Measurements from ENCODE around the gene DUSP6.

DUSP6 gene

DNA sequence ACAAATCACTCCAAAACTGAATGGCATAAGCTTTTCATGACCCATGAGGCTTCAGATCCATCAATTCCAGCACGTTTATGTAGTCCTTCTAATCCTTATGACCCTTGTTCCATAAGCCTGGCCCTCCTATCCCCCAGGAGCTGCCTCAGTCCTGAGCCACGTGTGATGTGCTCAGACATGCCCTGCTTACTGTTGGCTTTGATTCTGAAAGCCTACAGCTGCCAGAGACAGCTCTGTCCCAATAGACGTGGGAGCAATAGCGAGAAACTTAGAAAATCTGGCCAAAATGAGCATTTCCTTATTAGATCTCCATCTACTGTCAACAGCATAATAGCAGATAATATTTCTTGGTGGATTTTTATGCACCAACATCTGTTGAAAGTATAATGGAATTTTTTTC lies 33.2 kb downstream of the DUSP6 start:
- whole genome bisulfite sequencing (ENCODE audit: extremely low coverage, insufficient coverage, insufficient read length) = no CpG with 5 or more reads among the region's 4 CpGs
- Histone ChIP-seq H3K4me2 (ENCODE audit: low read length) (no peak overlapping the region), H3K14ac (ENCODE audit: low read length) (peak overlapping the region; percentile 1), H2BK120ac (ENCODE audit: insufficient read depth, low read length, poor library complexity) (no peak overlapping the region), H3K79me2 (ENCODE audit: control insufficient read depth, insufficient read depth, low read length, poor library complexity) (peaks cover 2% of the 10 kb centered on the region), H3K18ac (ENCODE audit: low read length) (no peak overlapping the region), H4K91ac (ENCODE audit: low read depth, low read length) (no peak overlapping the region), H3K4me1 (ENCODE audit: control insufficient read depth in 1 of 2, insufficient read depth in 2 of 2, low read length in 2 of 2) (peaks cover 8 to 9% of the 10 kb centered on the region in 2 experiments), H3K4ac (ENCODE audit: low read depth, low read length) (no peak overlapping the region), H3K9ac (ENCODE audit: low read length) (no peak overlapping the region), H4K8ac (ENCODE audit: low read depth, low read length) (no peak overlapping the region), H2AFZ (ENCODE audit: insufficient read depth, low read length, poor library complexity) (no peak overlapping the region), H3K27me3 (ENCODE audit: insufficient read depth, low read length) (no peaks in the 10 kb centered on the region), H2BK5ac (ENCODE audit: low read depth, low read length, poor library complexity) (no peak overlapping the region), H2AK5ac (ENCODE audit: low read length) (no peak overlapping the region), H2BK12ac (ENCODE audit: low read length) (no peak overlapping the region), H3K4me3 (ENCODE audit: low read depth, low read length) (no peak overlapping the region), H3K27ac (ENCODE audit: low read depth, low read length) (no peak overlapping the region), H4K12ac (ENCODE audit: low read depth, low read length) (no peak overlapping the region), H3K9me3 (ENCODE audit: insufficient read depth, low read depth, low read length) (no peaks in the 10 kb centered on the region), H3K79me1 (ENCODE audit: low read length) (peaks cover 8% of the 10 kb centered on the region), H3K23ac (ENCODE audit: low read length) (no peak overlapping the region), H3K36me3 (ENCODE audit: control insufficient read depth in 1 of 2, insufficient read depth in 2 of 2, low read length in 2 of 2) (no peaks in the 10 kb centered on the region)
- no peak for DNase-seq

DNA sequence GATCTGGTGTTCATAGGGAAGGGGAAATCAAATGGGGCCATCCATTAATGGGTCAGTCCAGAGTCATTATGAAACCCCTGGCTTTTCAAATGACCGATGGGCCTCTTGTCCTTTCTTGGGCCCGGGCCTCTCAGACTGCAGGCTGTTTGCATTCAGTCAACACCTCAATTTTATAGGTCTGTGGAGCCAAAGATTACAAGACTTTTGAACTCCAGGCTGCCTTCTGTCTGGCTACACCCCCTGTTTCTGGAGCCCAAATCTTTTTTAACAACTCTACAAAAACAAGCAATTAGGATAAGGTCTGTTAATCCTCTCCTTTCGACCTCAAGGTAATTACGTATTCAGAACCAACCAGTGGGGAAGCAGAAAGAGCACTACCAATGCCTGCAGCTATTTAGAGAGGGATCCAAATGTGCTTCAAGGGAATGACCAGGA lies 35.6 kb downstream of the DUSP6 start:
- Histone ChIP-seq H3K4me2 (ENCODE audit: low read length) (no peak overlapping the region), H3K18ac (ENCODE audit: low read length) (no peak overlapping the region), H3K9me3 (ENCODE audit: insufficient read depth, low read depth, low read length) (no peaks in the 10 kb centered on the region), H3K36me3 (ENCODE audit: control insufficient read depth in 1 of 2, insufficient read depth in 2 of 2, low read length in 2 of 2) (no peaks in the 10 kb centered on the region), H3K9ac (ENCODE audit: low read length) (no peak overlapping the region), H3K27me3 (ENCODE audit: insufficient read depth, low read length) (no peaks in the 10 kb centered on the region), H3K79me1 (ENCODE audit: low read length) (peaks cover 4% of the 10 kb centered on the region), H3K14ac (ENCODE audit: low read length) (no peak overlapping the region), H2AFZ (ENCODE audit: insufficient read depth, low read length, poor library complexity) (no peak overlapping the region), H2BK5ac (ENCODE audit: low read depth, low read length, poor library complexity) (no peak overlapping the region), H3K23ac (ENCODE audit: low read length) (no peak overlapping the region), H2AK5ac (ENCODE audit: low read length) (no peak overlapping the region), H4K91ac (ENCODE audit: low read depth, low read length) (no peak overlapping the region), H3K27ac (ENCODE audit: low read depth, low read length) (peak overlapping the region; percentile 71), H4K12ac (ENCODE audit: low read depth, low read length) (no peak overlapping the region), H3K4me1 (ENCODE audit: control insufficient read depth in 1 of 2, insufficient read depth in 2 of 2, low read length in 2 of 2) (peaks cover 2 to 3% of the 10 kb centered on the region in 2 experiments), H3K4me3 (ENCODE audit: low read depth, low read length) (no peak overlapping the region), H4K8ac (ENCODE audit: low read depth, low read length) (no peak overlapping the region), H3K4ac (ENCODE audit: low read depth, low read length) (no peak overlapping the region), H3K79me2 (ENCODE audit: control insufficient read depth, insufficient read depth, low read length, poor library complexity) (no peaks in the 10 kb centered on the region), H2BK12ac (ENCODE audit: low read length) (no peak overlapping the region), H2BK120ac (ENCODE audit: insufficient read depth, low read length, poor library complexity) (no peak overlapping the region)
- WGBS (ENCODE audit: extremely low coverage, insufficient coverage, insufficient read length) = no CpG with 5 or more reads among the region's 4 CpGs
- DNase-seq = no peak

DNA sequence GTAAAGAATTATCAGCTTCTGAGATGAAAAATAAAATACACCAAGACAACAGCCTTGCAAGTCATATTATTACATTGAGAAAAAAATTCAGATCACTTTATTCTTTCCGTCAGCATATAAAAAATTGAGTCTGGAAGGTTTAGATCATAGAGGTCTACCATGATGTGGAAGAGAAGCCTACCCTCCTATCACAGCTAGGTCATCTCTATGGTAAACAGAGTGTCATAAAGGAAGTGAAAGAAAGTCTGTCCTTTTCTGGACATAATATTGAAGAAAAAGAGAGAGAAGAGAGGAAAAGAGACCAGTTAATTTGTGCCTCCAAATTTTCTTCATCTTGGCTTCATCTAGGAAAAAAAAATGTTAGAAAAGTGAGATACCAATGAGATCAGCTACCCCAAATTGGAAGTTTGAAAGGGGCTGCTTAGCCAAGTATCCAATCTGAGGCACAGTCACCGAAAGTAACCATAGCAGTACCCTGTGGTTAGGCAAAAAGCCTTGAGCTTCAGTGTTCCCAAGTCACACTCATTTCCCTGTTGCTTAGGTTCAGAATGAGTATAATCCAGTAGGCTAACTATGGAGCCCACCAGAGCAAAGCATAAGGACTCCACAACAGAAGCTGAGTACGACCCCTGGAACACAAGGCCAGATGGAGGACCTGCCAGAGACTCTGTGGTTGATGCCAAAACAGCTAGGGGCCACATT lies 38.1 kb downstream of the DUSP6 start:
- H4K12ac ChIP-seq (ENCODE audit: low read depth, low read length) = no peak overlapping the region
- peaks cover 0 to 2% of the 10 kb centered on the region in 2 experiments for H3K4me1 ChIP-seq (ENCODE audit: control insufficient read depth in 1 of 2, insufficient read depth in 2 of 2, low read length in 2 of 2)
- no peak overlapping the region for H3K4me2 ChIP-seq (ENCODE audit: low read length)
- no peaks in the 10 kb centered on the region for H3K9me3 ChIP-seq (ENCODE audit: insufficient read depth, low read depth, low read length)
- no peak overlapping the region for H3K27ac ChIP-seq (ENCODE audit: low read depth, low read length)
- no peak overlapping the region for H2AK5ac ChIP-seq (ENCODE audit: low read length)
- no peak overlapping the region for H3K23ac ChIP-seq (ENCODE audit: low read length)
- DNase-seq = no peak
- no peak overlapping the region for H3K4me3 ChIP-seq (ENCODE audit: low read depth, low read length)
- no peak overlapping the region for H3K18ac ChIP-seq (ENCODE audit: low read length)
- H2BK12ac ChIP-seq (ENCODE audit: low read length) = peak overlapping the region; percentile 1
- no peaks in the 10 kb centered on the region for H3K27me3 ChIP-seq (ENCODE audit: insufficient read depth, low read length)
- H3K79me2 ChIP-seq (ENCODE audit: control insufficient read depth, insufficient read depth, low read length, poor library complexity) = no peaks in the 10 kb centered on the region
- H4K91ac ChIP-seq (ENCODE audit: low read depth, low read length) = no peak overlapping the region
- no peak overlapping the region for H2BK120ac ChIP-seq (ENCODE audit: insufficient read depth, low read length, poor library complexity)
- H3K14ac ChIP-seq (ENCODE audit: low read length) = no peak overlapping the region
- H2AFZ ChIP-seq (ENCODE audit: insufficient read depth, low read length, poor library complexity) = no peak overlapping the region
- H4K8ac ChIP-seq (ENCODE audit: low read depth, low read length) = no peak overlapping the region
- H3K36me3 ChIP-seq (ENCODE audit: control insufficient read depth in 1 of 2, insufficient read depth in 2 of 2, low read length in 2 of 2) = no peaks in the 10 kb centered on the region
- H3K9ac ChIP-seq (ENCODE audit: low read length) = no peak overlapping the region
- WGBS (ENCODE audit: extremely low coverage, insufficient coverage, insufficient read length) = no CpG with 5 or more reads among the region's 3 CpGs
- peaks cover 2% of the 10 kb centered on the region for H3K79me1 ChIP-seq (ENCODE audit: low read length)
- no peak overlapping the region for H3K4ac ChIP-seq (ENCODE audit: low read depth, low read length)
- H2BK5ac ChIP-seq (ENCODE audit: low read depth, low read length, poor library complexity) = no peak overlapping the region

DNA sequence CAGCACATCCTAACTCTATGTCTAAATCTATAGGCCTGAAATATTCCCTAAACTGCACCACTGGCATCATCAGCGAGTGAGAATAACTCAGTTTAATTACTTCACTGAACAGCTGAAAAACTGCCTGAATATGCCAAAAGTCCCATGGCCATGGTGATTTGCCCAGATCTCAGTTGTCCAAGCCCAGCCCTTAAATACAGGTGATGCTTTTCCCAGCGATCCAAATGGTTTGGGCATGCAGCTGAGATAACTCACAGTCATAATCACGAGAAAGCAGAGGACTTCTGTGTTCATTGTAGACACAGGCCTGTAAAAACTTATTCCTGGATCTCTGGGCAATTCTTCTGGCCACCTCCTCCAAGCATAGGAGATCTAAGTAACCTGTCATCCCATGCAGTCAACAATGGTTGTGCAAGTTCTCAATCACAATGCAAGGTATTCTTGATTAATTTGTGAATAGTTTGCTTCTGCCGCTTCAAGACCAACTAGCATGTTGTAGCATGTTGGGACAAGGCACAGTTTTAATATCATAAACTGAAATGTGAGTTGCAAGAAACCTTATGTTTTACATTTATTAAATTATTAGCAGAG lies 40.5 kb downstream of the DUSP6 start:
- Histone ChIP-seq H3K9me3 (ENCODE audit: insufficient read depth, low read depth, low read length) (no peaks in the 10 kb centered on the region), H3K79me1 (ENCODE audit: low read length) (peaks cover 2% of the 10 kb centered on the region), H2BK12ac (ENCODE audit: low read length) (no peak overlapping the region), H3K79me2 (ENCODE audit: control insufficient read depth, insufficient read depth, low read length, poor library complexity) (no peaks in the 10 kb centered on the region), H3K23ac (ENCODE audit: low read length) (no peak overlapping the region), H3K4me1 (ENCODE audit: control insufficient read depth in 1 of 2, insufficient read depth in 2 of 2, low read length in 2 of 2) (no peaks in the 10 kb centered on the region), H3K18ac (ENCODE audit: low read length) (no peak overlapping the region), H3K4me3 (ENCODE audit: low read depth, low read length) (no peak overlapping the region), H2AK5ac (ENCODE audit: low read length) (no peak overlapping the region), H4K12ac (ENCODE audit: low read depth, low read length) (no peak overlapping the region), H3K27me3 (ENCODE audit: insufficient read depth, low read length) (no peaks in the 10 kb centered on the region), H3K14ac (ENCODE audit: low read length) (no peak overlapping the region), H2BK5ac (ENCODE audit: low read depth, low read length, poor library complexity) (no peak overlapping the region), H4K91ac (ENCODE audit: low read depth, low read length) (no peak overlapping the region), H3K9ac (ENCODE audit: low read length) (no peak overlapping the region), H3K36me3 (ENCODE audit: control insufficient read depth in 1 of 2, insufficient read depth in 2 of 2, low read length in 2 of 2) (no peaks in the 10 kb centered on the region), H2BK120ac (ENCODE audit: insufficient read depth, low read length, poor library complexity) (no peak overlapping the region), H3K4ac (ENCODE audit: low read depth, low read length) (no peak overlapping the region), H2AFZ (ENCODE audit: insufficient read depth, low read length, poor library complexity) (no peak overlapping the region), H3K27ac (ENCODE audit: low read depth, low read length) (no peak overlapping the region), H3K4me2 (ENCODE audit: low read length) (no peak overlapping the region), H4K8ac (ENCODE audit: low read depth, low read length) (no peak overlapping the region)
- WGBS (ENCODE audit: extremely low coverage, insufficient coverage, insufficient read length) = no CpG with 5 or more reads among the region's 4 CpGs
- no peak for DNase-seq

Data from trophoblast cell (in vitro differentiated cells and primary cell).